IPS-18c (cell line): ENCODE measurements around the gene STH.
"Not testable (repeated sequence)": the region's sequence is repeated elsewhere in the genome, so short reads cannot be mapped to it uniquely, and the experiment has no call there.

Experiments
- H3K4me3 ChIP-seq: 2 replicates; pipeline ENCODE4 v1.7.0; 2013; ENCODE audit warnings: low read depth, mild to moderate bottlenecking, low read length, moderate library complexity; ENCODE audit not compliant: insufficient read depth
- H3K9me3 ChIP-seq: one replicate; pipeline ENCODE4 v1.6.1; 2013; ENCODE audit warnings: mild to moderate bottlenecking, low read length, moderate library complexity; ENCODE audit not compliant: control insufficient read depth, insufficient read depth

Gene STH

GRCh38 chr17:46010597-46011186 is 11.6 kb downstream of the STH start:
- no peak overlapping the region for H3K4me3 ChIP-seq
- H3K9me3 ChIP-seq = no peaks in the 10 kb centered on the region

GRCh38 chr17:46011711-46012505 is 12.9 kb downstream of the STH start:
- no peak overlapping the region for H3K4me3 ChIP-seq
- H3K9me3 ChIP-seq = no peaks in the 10 kb centered on the region

- H3K9me3 ChIP-seq = no peaks in the 10 kb centered on the region
These were observed 13.5 kb downstream of the STH start for GRCh38 chr17:46012506-46013079.

GRCh38 chr17:46013127-46013501 is 14.1 kb downstream of the STH start:
- Histone ChIP-seq H3K9me3 (no peaks in the 10 kb centered on the region), H3K4me3 (no peak overlapping the region)

More at GRCh38 chr17:46012506-46013079, 13.5 kb downstream of the STH start:
- no peak overlapping the region for H3K4me3 ChIP-seq

GRCh38 chr17:46013502-46014165 is 14.6 kb downstream of the STH start:
- Histone ChIP-seq H3K9me3 (no peaks in the 10 kb centered on the region), H3K4me3 (no peak overlapping the region)

GRCh38 chr17:46019408-46019925 is 20.4 kb downstream of the STH start:
- not testable (repeated sequence) for H3K4me3 ChIP-seq, H3K9me3 ChIP-seq

GRCh38 chr17:46020023-46020761 is 21.1 kb downstream of the STH start:
- Histone ChIP-seq H3K9me3 (no peaks in the 10 kb centered on the region), H3K4me3 (no peak overlapping the region)

GRCh38 chr17:46020998-46021397 is 21.9 kb downstream of the STH start:
- no peak overlapping the region for H3K4me3 ChIP-seq
- no peaks in the 10 kb centered on the region for H3K9me3 ChIP-seq

- not testable (repeated sequence) for H3K9me3 ChIP-seq, H3K4me3 ChIP-seq
These were observed 24.3 kb downstream of the STH start for GRCh38 chr17:46023366-46023765.

GRCh38 chr17:46023783-46024388 is 24.8 kb downstream of the STH start:
- Histone ChIP-seq H3K9me3 (no peaks in the 10 kb centered on the region), H3K4me3 (no peak overlapping the region)

- no peak overlapping the region for H3K4me3 ChIP-seq
- no peaks in the 10 kb centered on the region for H3K9me3 ChIP-seq
These were observed 25.5 kb downstream of the STH start for GRCh38 chr17:46024590-46024989.

GRCh38 chr17:46025060-46025459 is 26.0 kb downstream of the STH start:
- H3K4me3 ChIP-seq = no peak overlapping the region
- H3K9me3 ChIP-seq = no peaks in the 10 kb centered on the region

GRCh38 chr17:46025510-46026165 is 26.6 kb downstream of the STH start:
- no peak overlapping the region for H3K4me3 ChIP-seq

GRCh38 chr17:46026166-46027047 is 27.4 kb downstream of the STH start:
- H3K4me3 ChIP-seq = no peak overlapping the region
- H3K9me3 ChIP-seq = no peaks in the 10 kb centered on the region

More at GRCh38 chr17:46025510-46026165, 26.6 kb downstream of the STH start:
- H3K9me3 ChIP-seq = no peaks in the 10 kb centered on the region
